GM18526 (cell line): ENCODE data around the gene COL2A1.

Source experiments
- POLR2A ChIP-seq: IDR thresholded peaks from 3 replicates; pipeline ENCODE4 v1.6.1; 2011; ENCODE audit not compliant: insufficient read length; ENCODE audit errors: extremely low read depth

Gene COL2A1

DNA sequence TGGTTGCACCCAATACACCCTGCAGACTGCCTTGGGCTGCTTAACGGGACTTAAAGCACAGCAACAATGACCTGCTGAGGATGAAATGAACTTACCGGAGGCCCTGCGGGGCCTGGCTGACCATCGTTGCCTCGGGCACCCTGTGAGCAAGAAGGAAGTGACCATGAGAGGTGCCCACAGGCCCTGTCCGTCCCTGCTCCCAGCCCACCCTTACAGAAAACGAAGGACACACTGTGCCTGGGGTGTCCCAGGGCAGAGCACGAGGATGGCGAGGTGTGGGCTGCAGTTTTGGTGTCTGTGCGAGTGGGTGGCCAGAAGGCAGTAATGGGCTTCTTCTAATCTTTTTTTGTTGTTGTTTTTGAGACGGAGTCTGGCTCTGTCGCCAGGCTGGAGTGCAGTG lies 14.6 kb downstream of the COL2A1 start:
- no peak for TF ChIP-seq POLR2A

DNA sequence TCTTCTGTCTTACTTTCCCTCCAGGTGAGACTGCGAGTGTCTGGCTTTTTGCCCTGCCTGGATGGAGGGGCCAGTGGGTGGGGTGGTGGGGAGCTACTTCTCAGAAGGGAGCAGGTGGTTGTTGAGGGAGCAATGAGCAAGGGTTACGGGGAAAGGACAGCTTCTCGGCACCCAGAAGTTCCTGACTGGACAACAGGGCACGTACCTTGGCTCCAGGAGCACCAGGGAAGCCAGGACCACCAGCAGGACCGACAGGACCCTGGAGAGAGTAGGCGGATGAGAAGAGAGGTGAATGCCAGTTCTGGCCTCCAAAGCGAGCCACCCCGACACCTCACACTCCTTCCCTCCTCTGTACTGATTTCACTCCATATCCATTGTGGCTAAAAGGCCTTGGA lies 15.3 kb downstream of the COL2A1 start:
- TF ChIP-seq POLR2A: no peak

DNA sequence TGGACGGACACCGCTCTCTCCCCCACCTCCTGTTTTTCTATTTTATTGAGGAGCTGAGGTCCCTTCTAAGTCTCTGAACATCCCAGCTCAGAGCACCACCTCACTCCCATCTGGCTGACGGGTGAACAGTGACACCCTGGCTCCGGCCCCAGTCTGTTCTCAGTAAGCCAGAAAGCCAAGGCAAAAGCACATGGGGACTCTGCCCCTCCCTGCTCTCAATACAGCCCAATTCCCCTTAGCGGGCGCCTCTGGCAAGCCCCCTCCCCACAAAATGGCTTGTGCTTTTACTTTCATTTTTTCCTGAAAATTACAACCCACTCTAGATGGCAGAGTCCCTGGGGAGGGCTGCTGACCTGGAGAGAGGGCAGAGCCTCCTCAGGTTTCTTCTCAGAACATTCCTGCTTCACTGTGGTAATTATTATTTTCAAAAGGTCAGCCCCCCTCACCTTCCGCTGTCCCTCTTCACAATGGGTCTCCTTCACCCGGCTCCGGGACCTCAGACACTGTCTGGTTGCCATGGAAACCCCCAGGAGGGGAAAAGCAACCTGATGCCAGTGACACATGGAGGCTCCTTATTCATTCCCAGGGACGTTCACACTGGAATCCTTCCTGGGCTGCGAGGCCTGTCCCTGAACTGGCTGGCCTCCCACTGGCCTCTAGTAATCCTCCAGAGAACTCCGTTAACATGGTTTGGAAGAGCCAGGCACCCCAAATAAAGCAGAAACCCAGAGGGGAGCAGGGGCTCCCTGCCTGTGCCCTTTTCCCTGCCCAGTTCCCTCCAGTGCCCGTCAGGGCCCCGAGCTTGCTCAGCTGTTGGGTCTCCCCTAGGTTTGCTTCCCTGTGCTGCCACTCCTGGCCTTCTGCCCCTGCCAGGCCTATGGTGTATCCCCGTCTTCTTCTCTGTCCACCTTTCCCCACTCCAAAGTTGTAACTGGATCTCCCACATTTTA lies 15.9 kb downstream of the COL2A1 start:
- TF ChIP-seq POLR2A: no peak

DNA sequence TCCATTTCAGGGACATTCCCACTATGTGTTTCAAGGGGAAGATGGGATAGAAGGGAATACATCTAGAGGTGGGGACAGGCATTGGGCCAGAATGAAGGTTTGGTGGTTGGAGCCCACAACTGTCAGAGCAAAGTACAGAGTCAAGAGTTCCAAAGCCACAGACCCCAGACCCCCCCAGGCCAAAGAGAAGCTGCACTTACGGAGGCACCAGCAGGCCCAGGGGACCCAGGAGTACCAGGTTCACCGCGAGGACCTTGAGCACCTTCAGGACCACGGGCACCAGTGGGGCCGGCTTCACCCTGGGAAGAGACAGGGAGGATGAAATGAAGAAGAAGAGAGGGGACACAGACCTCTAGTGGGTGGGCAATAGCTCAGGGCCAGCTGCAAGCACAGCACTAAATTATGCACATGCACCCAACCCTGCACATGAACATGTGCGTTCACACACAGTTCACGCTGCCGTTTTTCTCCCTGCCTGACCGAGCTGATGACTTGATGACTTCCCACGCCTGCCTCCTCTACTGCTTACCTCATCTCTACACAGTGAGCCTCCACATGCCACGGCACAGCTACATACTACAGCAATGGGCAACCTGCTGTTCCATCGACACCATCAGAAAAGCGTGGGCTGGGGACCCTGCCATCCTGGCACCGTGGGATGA lies 16.7 kb downstream of the COL2A1 start:
- no peak for TF ChIP-seq POLR2A

DNA sequence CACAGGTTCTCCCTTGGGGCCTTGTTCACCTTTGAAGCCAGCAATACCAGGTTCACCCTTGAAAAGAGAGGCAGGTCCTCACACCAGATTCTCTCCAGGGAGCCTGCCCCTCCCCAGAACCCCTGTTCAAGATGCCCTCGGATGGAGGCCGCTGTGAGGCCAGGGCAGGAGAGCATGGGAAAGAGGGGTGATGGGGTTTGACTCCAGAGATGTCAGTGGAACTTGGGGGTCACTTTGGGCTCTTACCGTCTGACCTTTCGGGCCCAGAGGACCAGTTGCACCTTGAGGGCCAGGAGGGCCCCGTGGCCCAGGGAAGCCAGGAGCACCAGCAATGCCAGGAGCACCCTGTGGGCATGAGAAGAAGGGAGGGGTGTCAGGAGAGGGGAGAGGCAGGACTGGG lies 17.4 kb downstream of the COL2A1 start:
- TF ChIP-seq POLR2A: no peak

DNA sequence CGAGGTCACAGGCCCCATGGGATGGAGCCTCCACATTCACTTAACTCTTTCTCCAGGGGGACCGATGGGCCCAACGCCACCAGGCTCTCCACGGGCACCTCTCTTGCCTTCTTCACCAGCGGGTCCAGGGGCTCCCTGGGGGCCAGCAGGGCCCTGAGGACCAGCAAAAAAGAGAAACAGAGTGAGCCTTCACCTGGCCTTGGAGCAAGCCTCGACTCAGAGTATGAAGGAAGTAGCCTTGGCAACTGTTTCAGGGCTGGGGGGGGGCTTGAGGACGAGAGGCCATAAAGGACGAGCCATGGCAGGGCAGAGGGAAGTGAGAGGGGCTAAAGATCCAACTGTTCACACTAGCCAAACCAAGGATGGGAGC lies 18.0 kb downstream of the COL2A1 start:
- TF ChIP-seq POLR2A: no peak

DNA sequence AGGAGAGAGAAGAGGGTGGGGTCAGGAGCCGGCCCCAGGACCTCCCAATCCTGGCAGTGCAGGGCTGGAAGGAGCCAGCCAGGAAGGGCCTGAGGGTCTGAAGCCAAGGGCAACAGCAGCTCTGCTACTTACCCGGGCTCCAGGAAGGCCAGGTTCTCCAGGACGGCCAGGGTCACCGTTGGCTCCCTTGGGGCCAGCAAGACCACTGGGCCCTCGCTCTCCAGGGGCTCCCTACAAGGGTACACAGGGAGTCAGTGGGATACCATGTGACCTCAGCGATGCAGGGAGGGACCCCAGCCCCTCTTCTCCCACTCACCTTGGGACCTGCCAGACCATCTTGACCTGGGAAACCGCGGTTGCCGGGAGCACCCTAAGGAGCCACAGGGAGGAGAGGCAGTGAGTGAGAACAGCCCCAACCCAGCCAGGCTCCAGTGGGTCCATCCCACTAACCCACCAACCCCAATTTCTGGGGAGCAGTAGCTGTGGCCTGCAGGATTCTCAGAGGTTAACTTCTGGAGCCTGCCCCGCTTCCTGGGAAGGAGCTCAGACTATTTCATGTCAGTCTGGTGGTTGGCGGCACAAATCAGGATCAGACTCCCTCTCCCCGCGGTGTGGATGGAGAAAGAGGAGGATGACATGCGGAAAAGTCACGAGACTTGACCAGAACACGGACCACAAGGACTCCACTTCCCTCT lies 18.5 kb downstream of the COL2A1 start:
- no peak for TF ChIP-seq POLR2A

DNA sequence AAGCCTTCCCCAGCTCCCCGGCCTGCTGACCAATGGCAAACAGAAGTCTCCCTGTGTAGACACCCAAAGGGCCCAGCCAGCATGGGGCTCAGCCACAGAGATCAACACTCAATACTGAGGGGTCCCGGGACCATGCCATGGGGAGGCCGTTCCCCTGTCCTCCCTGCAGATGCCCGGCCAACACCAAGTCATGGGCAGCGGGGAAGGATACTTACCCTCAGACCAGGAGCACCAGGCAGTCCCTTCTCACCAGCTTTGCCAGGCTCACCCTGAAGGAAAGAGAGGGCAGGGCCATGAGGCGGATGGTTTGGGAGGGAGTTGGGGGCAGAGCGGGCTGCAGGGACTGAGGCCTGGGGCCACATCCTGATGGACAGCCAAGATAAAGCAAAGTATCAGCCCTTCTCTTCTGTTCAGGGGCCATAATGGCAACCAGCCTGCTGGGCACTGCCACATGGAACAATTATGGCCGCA lies 19.9 kb downstream of the COL2A1 start:
- TF ChIP-seq POLR2A: no peak

DNA sequence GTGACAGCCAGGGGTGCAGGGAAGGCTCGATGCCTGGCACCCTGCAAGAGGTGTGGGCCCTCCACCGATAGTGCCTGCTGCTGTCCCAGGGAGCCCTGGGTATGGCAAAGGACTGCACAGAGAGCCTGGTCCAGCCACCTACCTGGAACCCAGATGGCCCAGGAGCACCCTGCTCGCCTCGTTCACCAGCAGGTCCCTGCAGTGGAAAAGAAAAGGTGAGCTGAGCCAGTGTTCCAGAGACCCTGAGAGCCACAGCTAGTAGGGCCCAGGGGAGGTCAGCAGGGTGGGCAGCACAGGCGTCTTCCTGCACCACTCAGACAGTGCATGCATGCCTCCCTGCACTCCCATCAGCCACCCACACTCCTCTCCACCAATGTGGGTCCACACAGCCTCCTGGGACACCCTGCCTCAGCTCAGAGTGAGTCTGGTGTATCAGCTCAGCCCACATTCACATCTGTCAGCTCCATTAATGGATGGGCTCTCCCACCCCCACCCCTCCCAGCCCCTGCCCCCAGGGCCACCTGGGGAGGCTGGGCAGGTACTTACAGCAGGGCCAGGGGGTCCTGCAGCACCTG lies 20.6 kb downstream of the COL2A1 start:
- no peak for TF ChIP-seq POLR2A

DNA sequence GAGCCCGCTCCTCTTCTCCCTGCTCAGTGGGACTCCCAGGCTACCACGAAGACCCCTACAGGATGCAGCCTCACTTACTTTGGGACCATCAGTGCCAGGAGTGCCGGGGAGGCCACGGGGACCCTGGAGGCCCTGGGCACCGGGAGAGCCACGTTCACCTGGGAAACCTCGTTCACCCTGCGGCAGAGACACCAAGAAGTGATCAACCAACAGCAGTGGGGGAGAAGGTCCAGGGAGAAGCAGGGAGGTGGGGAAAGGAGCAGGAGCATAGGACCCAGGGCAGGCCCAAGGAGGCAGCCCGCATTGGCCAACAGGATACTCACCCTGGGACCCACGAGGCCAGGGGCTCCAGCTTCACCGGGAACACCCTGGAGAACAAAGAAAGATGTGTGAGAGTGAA lies 21.5 kb downstream of the COL2A1 start:
- no peak for TF ChIP-seq POLR2A

DNA sequence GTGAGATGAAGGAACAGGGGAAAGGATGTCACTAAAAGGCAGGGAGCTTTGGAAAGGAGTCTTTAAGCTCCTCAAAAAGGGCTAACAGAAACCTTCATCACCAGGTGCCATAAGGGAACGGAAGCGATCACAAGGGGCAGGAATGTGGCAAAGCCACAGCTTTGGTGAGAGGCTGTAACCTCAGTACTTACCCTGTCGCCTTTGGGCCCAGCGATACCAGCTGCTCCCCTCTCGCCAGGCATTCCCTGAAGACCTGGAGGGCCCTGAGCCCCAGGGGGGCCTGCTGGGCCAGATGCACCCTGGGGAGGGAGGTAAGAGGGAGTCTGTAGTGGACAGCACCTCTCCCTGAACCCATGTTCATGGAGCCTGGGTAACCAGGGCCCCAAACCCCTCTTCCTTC lies 22.0 kb downstream of the COL2A1 start:
- TF ChIP-seq POLR2A: no peak

DNA sequence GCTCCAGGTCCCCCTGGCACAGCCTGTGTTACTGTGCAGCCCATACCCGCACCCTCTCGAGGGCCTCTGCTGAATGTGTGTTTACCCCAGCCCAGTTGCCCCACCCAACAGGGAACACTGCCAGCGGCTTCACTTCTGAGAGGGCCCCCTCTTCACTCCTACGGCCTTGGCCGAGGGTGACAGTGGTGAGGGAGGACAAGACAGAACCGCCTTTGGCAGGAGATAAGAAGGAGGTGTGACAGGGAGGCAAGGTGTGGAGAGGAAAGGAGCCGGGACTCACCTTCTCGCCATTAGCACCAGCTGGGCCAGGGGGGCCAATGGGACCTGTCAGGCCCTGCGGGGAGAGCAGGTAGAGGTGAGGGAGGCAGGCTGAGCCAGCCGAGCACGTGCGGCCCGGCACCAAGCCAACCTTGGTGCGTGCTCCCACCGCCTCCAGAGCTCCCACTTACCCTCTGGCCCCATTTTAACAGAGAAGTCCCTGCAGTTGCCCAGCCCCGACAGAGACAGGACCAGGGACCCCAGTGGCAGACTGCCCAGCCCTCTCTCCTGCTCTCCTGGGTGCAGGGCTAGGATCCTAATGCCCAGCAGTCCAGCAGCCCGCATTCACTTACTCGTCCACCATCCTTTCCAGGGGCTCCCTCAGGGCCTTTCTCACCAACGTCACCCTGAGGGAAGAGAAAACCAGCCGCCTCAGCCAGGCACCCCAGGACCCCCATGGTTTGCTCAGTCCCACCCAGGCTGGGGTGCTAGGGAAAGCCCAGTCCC lies 22.6 kb downstream of the COL2A1 start:
- TF ChIP-seq POLR2A: no peak

DNA sequence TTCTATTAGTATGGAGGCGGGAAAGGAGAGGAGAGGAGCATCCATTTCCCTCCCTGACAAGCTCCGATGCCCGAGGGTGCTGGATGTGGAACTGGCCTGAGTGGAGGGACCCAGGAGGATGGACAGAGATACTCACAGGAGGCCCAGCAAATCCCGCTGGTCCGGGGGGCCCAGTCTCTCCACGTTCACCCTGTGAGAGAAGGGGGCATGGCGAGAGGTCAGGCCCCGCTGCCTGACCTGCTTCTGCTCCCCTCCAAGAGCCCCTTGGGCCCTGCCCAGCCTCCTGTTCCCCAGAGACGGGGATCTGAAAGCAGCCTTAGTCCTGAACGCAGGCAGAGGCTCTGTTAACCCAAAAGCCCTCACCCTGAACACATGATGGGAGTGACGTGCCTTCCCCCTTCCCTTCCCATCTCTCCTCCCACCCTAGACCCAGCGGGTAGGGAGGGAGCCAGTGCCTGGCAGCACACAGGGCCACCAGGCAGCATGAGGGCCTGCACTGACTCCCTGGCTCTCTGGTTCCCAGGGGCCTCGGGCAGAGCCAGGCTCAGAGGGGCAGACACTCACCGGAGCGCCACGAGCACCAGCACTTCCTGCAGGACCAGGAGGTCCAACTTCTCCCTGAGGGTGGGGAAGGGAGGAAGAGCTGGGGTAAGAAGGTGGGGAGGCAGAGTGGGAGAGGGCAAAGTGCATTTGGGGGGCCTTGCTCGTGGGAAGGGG lies 23.3 kb downstream of the COL2A1 start:
- no peak for TF ChIP-seq POLR2A

DNA sequence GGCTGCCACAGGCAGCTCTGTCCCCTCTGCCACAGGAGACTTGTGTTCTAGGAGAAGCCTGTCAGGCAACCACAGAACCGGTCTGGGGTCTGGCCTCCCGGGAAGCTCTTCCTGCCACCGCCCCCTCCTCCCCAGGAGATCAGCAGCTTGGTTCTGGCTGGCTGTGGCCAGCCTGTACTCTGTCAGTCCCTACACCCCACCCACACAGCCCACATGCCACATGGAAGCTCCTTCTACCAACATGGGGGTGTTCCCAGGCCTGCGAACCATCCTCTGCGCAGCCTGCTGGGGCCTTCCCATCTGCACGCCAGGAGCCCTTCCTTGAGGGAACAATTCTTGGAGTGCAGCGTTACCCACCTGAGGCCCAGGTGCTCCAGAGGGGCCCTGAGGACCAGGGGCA lies 24.1 kb downstream of the COL2A1 start:
- TF ChIP-seq POLR2A: no peak
